CD8-positive, alpha-beta memory T cell (primary cell): ENCODE data around the gene AQP1. TPM values are rescaled to one million over a fixed set of nuclear protein-coding genes. Genes with fewer than 3 reads are reported as not detected.
A peak's percentile ranks its signal among the peaks of the same experiment; 100 is the strongest.

Source experiments
- CTCF ChIA-PET: fragments of 350-600 bp; sonication (Branson Sonifier 250); formaldehyde crosslinking; loops from one replicate; lab custom pipeline; 2021; ENCODE audit warnings: antibody characterized with exemption; lab: Charles Lee
- POLR2A ChIA-PET: fragments of 350-600 bp; sonication (Branson Sonifier 250); formaldehyde crosslinking; loops from one replicate; lab custom pipeline; 2021; ENCODE audit warnings: antibody characterized with exemption; lab: Charles Lee
- DNase-seq, 5 donors: peaks; one replicate each; pipeline versions ENCODE4 v3.0.0 to v3.0.0-alpha.2; 2020 to 2022; ENCODE audit warnings: mixed read lengths in 1 of 5
- H3K27ac ChIP-seq: one replicate; pipeline ENCODE4 v1.7.0; 2013; ENCODE audit warnings: low read depth, mild to moderate bottlenecking, low read length, moderate library complexity
- H3K27me3 ChIP-seq: 2 replicates; pipeline ENCODE4 v1.7.0; 2013; ENCODE audit warnings: low read length, mild to moderate bottlenecking; ENCODE audit not compliant: insufficient read depth, poor library complexity, severe bottlenecking
- H3K36me3 ChIP-seq: 2 replicates; pipeline ENCODE4 v1.7.0; 2013; ENCODE audit warnings: mild to moderate bottlenecking, low read length, moderate library complexity; ENCODE audit not compliant: insufficient read depth
- H3K4me1 ChIP-seq: 2 replicates; pipeline ENCODE4 v1.7.0; 2013; ENCODE audit warnings: mild to moderate bottlenecking, low read length, moderate library complexity; ENCODE audit not compliant: insufficient read depth
- H3K4me3 ChIP-seq: 2 replicates; pipeline ENCODE4 v1.7.0; 2013; ENCODE audit warnings: mild to moderate bottlenecking, low read length
- H3K9me3 ChIP-seq: 2 replicates; pipeline ENCODE4 v1.7.0; 2013; ENCODE audit warnings: mild to moderate bottlenecking, low read length
- H3K27ac Mint-ChIP-seq, 8 donors: one replicate each; pipeline ENCODE4 v1.8.0; 2020 to 2021; ENCODE audit warnings: mixed read lengths in 8 of 8, mild to moderate bottlenecking in 6 of 8, inconsistent platforms in 3 of 8, moderate library complexity in 3 of 8
- H3K27me3 Mint-ChIP-seq, 2 donors: one replicate each; pipeline ENCODE4 v1.8.0; 2020 to 2021; ENCODE audit warnings: mixed read lengths in 2 of 2, mild to moderate bottlenecking in 1 of 2, moderate library complexity in 1 of 2
- H3K36me3 Mint-ChIP-seq, 3 donors: one replicate each; pipeline ENCODE4 v1.8.0; 2020 to 2021; ENCODE audit warnings: mixed read lengths in 3 of 3, inconsistent platforms in 1 of 3, mild to moderate bottlenecking in 1 of 3
- H3K4me1 Mint-ChIP-seq, 3 donors: one replicate each; pipeline ENCODE4 v1.8.0; 2020 to 2021; ENCODE audit warnings: mixed read lengths in 3 of 3, inconsistent platforms in 1 of 3, mild to moderate bottlenecking in 1 of 3
- H3K4me3 Mint-ChIP-seq, 7 donors: one replicate each; pipeline ENCODE4 v1.8.0; 2020 to 2021; ENCODE audit warnings: mixed read lengths in 7 of 7, mild to moderate bottlenecking in 6 of 7, moderate library complexity in 4 of 7, inconsistent platforms in 2 of 7
- H3K9me3 Mint-ChIP-seq, 5 donors: one replicate each; pipeline ENCODE4 v1.8.0; 2020 to 2022; ENCODE audit warnings: mixed read lengths in 5 of 5, mild to moderate bottlenecking in 3 of 5, moderate library complexity in 2 of 5, inconsistent platforms in 1 of 5
- polyA plus RNA-seq: library from polyadenylated mRNA; unstranded; fragments of 300-500 nt; fragmentation: Illumina TruSeq; gene quantifications from one replicate; pipeline ENCODE4 v1.2.3, GENCODE V29; 2021
- total RNA-seq, 2 experiments: library from RNA; stranded (reverse); gene quantifications; one replicate each; pipeline ENCODE4 v1.2.3, GENCODE V29; 2021

AQP1 gene
- total and polyA plus RNA-seq, 3 experiments from 2014 or later = 0.13 to 0.15 TPM; not detected in 1

DNA sequence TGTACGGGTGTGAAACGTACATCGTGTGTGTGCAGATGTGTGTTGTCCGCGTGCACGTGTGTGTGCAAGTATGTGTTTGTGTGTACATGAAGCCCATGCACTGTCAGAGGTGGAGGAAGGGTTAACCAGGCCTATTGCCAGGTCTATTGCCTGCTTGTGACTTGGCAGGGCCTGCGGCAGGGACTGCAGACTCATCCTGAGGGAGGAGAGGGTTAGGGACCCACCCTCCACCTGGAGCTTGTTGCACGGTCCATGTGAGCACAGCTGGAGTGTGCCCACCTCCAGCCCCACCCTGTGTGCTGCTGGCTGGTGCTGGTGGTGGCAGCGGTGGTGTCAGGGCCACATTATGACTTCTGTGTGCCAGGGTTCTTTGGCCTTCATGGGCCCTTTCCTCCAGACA, 7.1 kb upstream of the AQP1 start:
- Histone ChIP-seq H3K4me3 (no peak overlapping the region), H3K27ac (no peak overlapping the region), H3K9me3 (no peaks in the 10 kb centered on the region), H3K4me1 (no peaks in the 10 kb centered on the region), H3K27me3 (no peaks in the 10 kb centered on the region), H3K36me3 (no peaks in the 10 kb centered on the region)
- ChIA-PET POLR2A (no interaction called here), CTCF (no interaction called here)
- no peak overlapping the region for H3K4me3 Mint-ChIP-seq
- H3K36me3 Mint-ChIP-seq = no peaks in the 10 kb centered on the region
- H3K27me3 Mint-ChIP-seq = no peaks in the 10 kb centered on the region
- H3K4me1 Mint-ChIP-seq = no peaks in the 10 kb centered on the region
- no peak for DNase-seq
- no peaks in the 10 kb centered on the region for H3K9me3 Mint-ChIP-seq
- no peak overlapping the region for H3K27ac Mint-ChIP-seq

DNA sequence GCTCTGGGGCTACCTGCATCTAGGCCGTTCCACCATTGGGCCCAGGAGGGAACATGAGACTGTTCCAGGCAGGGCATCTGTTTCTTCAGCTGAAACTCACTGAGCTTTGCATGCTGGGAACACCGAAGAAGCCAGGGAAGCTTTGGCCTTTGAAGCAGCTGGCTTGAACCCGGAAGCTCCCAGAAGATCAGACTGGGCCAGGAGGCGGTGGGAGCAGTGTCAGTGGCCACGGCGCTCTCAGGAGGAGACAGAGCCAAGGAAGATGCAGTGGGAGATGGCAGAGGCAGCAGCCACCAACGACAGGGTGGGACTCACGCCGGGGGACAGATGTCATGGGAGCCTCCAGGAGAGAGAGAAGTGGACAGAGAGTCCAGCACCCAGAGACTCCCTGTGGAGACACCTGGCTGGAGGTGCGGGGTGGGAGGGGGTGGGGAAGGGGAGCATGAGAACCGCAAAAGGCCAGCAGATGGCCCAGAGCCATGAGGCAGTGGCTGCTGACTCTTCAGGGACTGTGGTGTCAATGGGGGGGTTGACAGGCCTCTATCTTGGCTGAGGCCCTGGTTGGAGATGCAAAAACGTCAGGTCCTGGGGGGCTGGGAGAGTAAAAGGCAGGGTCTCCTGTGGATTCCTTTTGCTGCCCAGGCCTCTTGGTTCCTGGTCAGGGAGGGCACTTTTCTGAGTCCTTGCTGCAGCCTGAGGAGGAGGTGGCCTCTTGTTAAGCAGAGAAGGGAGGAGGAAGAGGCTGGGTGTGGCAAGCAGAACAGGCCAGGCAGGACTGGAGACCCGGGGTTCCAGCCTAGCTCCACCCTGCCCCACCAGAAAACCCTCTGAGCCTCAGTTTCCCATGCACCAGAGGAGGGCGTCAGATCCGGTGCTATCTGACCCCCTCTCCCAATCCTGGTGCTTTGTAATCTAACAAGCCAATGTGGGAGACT, 6.3 kb upstream of the AQP1 start:
- Histone ChIP-seq H3K4me3 (no peak overlapping the region), H3K27me3 (no peaks in the 10 kb centered on the region), H3K36me3 (no peaks in the 10 kb centered on the region), H3K27ac (no peak overlapping the region), H3K9me3 (no peaks in the 10 kb centered on the region), H3K4me1 (no peaks in the 10 kb centered on the region)
- Mint-ChIP-seq H3K4me3 (no peak overlapping the region), H3K27me3 (no peaks in the 10 kb centered on the region), H3K27ac (no peak overlapping the region), H3K4me1 (no peaks in the 10 kb centered on the region), H3K36me3 (no peaks in the 10 kb centered on the region), H3K9me3 (no peaks in the 10 kb centered on the region)
- DNase-seq = no peak
- CTCF ChIA-PET = no interaction called here
- POLR2A ChIA-PET = no interaction called here

DNA sequence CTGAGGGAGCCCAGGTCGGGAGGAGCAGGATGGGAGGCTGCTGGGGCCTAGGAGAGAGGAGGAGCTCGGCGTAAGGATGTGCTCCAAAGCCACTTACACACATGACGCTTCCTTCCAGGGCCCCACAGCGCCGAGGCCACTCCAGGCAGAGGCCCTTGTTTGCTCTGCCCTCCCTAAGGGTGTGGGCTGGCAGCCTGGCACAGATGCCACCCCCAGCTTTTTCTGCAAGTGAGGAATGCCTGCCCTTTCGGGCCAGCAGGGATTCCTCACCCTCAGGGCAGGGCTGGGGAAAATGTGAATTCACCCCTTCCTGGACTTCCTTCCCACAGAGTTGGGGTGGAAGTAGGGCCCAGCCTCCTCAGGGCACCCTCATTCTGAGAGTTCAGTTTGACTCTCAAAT, 5.6 kb upstream of the AQP1 start:
- no peaks in the 10 kb centered on the region for H3K4me1 Mint-ChIP-seq
- no peaks in the 10 kb centered on the region for H3K9me3 Mint-ChIP-seq
- Histone ChIP-seq H3K27me3 (no peaks in the 10 kb centered on the region), H3K9me3 (no peaks in the 10 kb centered on the region), H3K36me3 (no peaks in the 10 kb centered on the region), H3K27ac (no peak overlapping the region), H3K4me1 (no peaks in the 10 kb centered on the region), H3K4me3 (no peak overlapping the region)
- DNase-seq = no peak
- ChIA-PET POLR2A (no interaction called here), CTCF (no interaction called here)
- H3K36me3 Mint-ChIP-seq = no peaks in the 10 kb centered on the region
- no peak overlapping the region for H3K4me3 Mint-ChIP-seq
- no peak overlapping the region for H3K27ac Mint-ChIP-seq
- no peaks in the 10 kb centered on the region for H3K27me3 Mint-ChIP-seq

DNA sequence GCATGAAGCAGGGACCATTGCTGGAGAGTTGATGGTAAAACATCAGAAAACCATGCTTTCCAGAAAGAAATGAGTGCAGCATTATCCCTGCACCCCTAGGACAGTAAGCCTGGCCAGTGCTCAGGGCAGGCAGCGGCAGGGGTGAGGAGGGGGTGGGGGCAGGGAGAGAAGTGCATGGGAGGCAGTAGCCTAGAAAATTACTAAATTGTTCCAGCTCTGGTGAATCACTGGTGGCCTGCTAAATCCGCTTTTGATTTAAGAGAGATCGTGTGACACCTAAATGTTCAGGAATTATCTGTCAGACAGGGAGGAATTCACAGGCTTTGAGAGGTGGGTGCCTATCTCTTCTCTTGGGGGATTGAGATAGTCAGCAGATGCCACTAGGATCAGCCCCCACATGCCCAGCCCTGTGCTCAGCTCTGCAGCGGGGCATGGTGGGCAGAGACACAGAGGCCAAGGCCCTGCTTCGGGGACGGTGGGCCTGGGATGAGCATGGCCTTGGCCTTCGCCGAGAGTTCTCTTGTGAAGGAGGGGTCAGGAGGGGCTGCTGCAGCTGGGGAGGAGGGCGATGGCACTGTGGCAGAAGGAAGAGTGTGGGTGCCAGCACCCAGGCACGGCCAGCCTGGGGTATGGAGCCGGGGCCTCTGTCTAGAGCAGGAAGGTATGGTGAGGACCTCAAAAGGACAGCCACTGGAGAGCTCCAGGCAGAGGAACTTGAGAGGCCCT, 5.0 kb upstream of the AQP1 start:
- no peaks in the 10 kb centered on the region for H3K36me3 ChIP-seq
- no peak overlapping the region for H3K27ac Mint-ChIP-seq
- no peaks in the 10 kb centered on the region for H3K9me3 Mint-ChIP-seq
- ChIA-PET CTCF (no interaction called here), POLR2A (no interaction called here)
- no peaks in the 10 kb centered on the region for H3K4me1 Mint-ChIP-seq
- H3K9me3 ChIP-seq = no peaks in the 10 kb centered on the region
- no peak overlapping the region for H3K4me3 Mint-ChIP-seq
- no peak overlapping the region for H3K27ac ChIP-seq
- H3K27me3 Mint-ChIP-seq = no peaks in the 10 kb centered on the region
- no peak for DNase-seq
- no peaks in the 10 kb centered on the region for H3K36me3 Mint-ChIP-seq
- no peaks in the 10 kb centered on the region for H3K4me1 ChIP-seq
- no peaks in the 10 kb centered on the region for H3K27me3 ChIP-seq
- H3K4me3 ChIP-seq = no peak overlapping the region

DNA sequence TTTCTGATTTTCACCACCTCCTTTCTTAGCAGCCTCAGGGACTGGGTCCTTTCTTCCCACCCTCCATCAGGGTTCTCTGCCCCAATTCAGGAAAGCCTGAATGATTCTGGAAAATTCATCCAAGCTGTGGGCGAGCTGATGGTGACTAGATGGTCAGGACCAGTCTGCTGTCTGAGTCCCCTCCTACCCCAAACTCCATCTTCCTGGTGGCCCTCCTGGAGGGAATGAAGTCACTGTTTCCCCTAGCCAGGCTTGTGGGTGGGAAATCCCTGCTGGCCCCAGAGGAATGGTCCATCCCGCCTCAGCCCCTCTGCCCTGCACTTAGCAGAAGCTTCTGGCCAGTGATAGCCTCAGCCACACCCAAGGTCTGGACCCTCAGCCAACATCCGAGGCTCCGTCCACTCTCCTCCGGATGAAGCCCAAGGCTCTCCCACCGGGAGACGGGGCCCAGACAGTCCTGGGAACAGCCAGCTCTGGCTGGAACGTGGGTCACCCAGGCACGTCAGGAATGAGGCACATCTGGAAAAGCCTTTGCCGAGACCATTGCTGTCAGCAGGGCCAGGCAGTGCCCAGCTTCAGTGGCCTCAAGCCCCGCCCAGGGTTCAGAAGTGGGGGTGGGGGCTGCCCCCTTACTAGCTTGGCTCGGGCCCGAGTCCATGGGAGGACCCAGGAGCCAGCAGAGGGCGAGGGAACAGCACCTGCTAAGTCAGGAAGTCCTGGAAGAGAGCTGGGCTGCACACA, 4.0 kb upstream of the AQP1 start:
- Histone ChIP-seq H3K9me3 (no peaks in the 10 kb centered on the region), H3K4me1 (no peaks in the 10 kb centered on the region), H3K27me3 (no peaks in the 10 kb centered on the region), H3K36me3 (no peaks in the 10 kb centered on the region), H3K4me3 (no peak overlapping the region), H3K27ac (no peak overlapping the region)
- DNase-seq = no peak
- Mint-ChIP-seq H3K4me3 (no peak overlapping the region), H3K9me3 (no peaks in the 10 kb centered on the region), H3K4me1 (no peaks in the 10 kb centered on the region), H3K27me3 (no peaks in the 10 kb centered on the region), H3K27ac (no peak overlapping the region), H3K36me3 (no peaks in the 10 kb centered on the region)
- CTCF ChIA-PET = no interaction called here
- POLR2A ChIA-PET = no interaction called here

DNA sequence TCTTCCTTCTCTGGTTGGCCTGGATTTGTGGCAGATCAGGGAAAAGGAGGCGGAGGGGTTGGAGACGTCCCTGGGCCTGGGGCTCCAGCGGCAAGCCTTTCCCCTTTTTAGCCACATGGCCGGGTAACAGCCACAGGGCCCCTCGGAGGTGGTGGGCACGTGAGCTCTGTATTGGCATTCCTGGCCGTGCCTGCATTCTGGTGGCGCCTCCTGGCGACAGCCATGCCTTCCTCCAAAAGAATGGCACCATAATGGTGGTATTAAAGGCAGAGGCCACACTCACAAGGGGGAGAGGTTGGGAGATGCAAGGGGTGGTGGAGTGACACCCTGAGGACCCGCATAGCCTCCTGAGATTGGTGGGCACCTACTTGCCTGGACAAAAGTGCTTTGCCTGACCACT, 3.0 kb upstream of the AQP1 start:
- no peaks in the 10 kb centered on the region for H3K4me1 Mint-ChIP-seq
- Histone ChIP-seq H3K4me1 (no peaks in the 10 kb centered on the region), H3K36me3 (no peaks in the 10 kb centered on the region), H3K27ac (no peak overlapping the region), H3K27me3 (no peaks in the 10 kb centered on the region), H3K4me3 (no peak overlapping the region), H3K9me3 (no peaks in the 10 kb centered on the region)
- no peak overlapping the region for H3K4me3 Mint-ChIP-seq
- POLR2A ChIA-PET = no interaction called here
- H3K27ac Mint-ChIP-seq = no peak overlapping the region
- DNase-seq = no peak
- CTCF ChIA-PET = no interaction called here
- no peaks in the 10 kb centered on the region for H3K27me3 Mint-ChIP-seq
- no peaks in the 10 kb centered on the region for H3K9me3 Mint-ChIP-seq
- no peaks in the 10 kb centered on the region for H3K36me3 Mint-ChIP-seq

DNA sequence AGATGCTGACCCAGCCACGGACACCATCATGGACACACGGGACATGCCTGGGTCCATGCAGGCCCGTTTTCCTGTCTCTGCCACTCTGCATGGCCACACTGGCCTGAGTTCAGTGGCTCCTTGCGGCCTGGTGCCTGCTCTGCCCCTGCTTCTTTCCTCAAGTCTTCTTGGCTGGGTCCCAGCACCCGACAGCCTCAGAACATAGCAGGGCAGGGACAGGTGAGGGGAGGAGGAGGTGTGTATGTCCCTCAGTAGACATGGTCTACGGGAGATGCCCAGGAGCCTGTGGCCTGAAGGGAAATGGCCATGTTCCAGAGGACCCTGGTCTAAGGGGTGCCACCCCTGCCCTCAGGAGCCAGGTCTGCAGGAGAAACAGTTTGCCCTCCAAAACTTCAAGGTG, 2.2 kb upstream of the AQP1 start:
- H3K9me3 Mint-ChIP-seq = no peaks in the 10 kb centered on the region
- Histone ChIP-seq H3K27me3 (no peaks in the 10 kb centered on the region), H3K27ac (no peak overlapping the region), H3K9me3 (no peaks in the 10 kb centered on the region), H3K4me1 (no peaks in the 10 kb centered on the region), H3K36me3 (no peaks in the 10 kb centered on the region), H3K4me3 (no peak overlapping the region)
- no peaks in the 10 kb centered on the region for H3K4me1 Mint-ChIP-seq
- peak overlapping the region in 1 of 8 donors; percentile 84 for H3K27ac Mint-ChIP-seq
- POLR2A ChIA-PET = no interaction called here
- H3K27me3 Mint-ChIP-seq = no peaks in the 10 kb centered on the region
- CTCF ChIA-PET = no interaction called here
- no peaks in the 10 kb centered on the region for H3K36me3 Mint-ChIP-seq
- no peak for DNase-seq
- no peak overlapping the region for H3K4me3 Mint-ChIP-seq
